HAP-1 (cell line): Measurements from ENCODE around the gene TSEN54.

Experiments
- DNase-seq, 2 experiments: peaks; one replicate each; pipeline ENCODE4 v3.0.0-alpha.2; 2016 to 2020; ENCODE audit warnings: low spot score in 2 of 2
- H3K27me3 ChIP-seq: fragments of 250-450 bp; sonication (Bioruptor Pico); 2 replicates; pipeline ENCODE4 v1.5.1; 2020; ENCODE audit warnings: low read depth, mild to moderate bottlenecking, moderate library complexity
- H3K36me3 ChIP-seq: fragments of 250-450 bp; sonication (Bioruptor Pico); replicated peaks from 2 replicates; pipeline ENCODE4 v1.5.1; 2020; ENCODE audit warnings: mild to moderate bottlenecking
- H3K4me1 ChIP-seq: fragments of 250-450 bp; sonication (Bioruptor Pico); 2 replicates; pipeline ENCODE4 v1.5.1; 2020; ENCODE audit warnings: mild to moderate bottlenecking
- H3K4me3 ChIP-seq: fragments of 250-450 bp; sonication (Bioruptor Pico); 2 replicates; pipeline ENCODE4 v1.5.1; 2020; ENCODE audit warnings: mild to moderate bottlenecking, moderate library complexity
- H3K9me3 ChIP-seq: fragments of 250-450 bp; sonication (Bioruptor Pico); 2 replicates; pipeline ENCODE4 v1.5.1; 2020; ENCODE audit warnings: mild to moderate bottlenecking, moderate library complexity
- in situ Hi-C: fragments of 300-500 bp; cut with MboI; formaldehyde crosslinking; loops from 3 replicates; pipeline ENCODE4 v1.14.3; 2020; ENCODE audit warnings: low sequenced_read_pairs, inconsistent platforms, mixed read lengths

TSEN54 gene

DNA sequence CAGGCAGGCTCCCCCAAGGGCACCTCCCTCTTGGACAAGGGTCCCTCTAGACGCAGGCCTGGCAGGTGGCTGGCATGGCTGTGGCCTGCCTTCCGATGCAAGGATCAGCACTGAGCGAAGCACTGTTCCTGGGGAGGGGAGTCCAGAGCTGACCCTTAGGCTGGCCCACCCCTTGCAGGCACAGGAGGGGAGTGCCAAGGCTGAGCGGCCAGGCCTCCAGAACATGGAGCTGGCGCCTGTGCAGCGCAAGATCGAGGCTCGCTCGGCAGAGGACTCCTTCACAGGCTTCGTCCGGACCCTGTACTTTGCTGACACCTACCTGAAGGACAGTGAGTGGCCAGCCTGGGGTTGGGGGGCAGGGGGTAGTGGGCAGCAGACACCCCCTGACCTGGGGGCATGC is 54.4 kb downstream of the TSEN54 start:
- no peaks in the 10 kb centered on the region for H3K36me3 ChIP-seq
- no peaks in the 10 kb centered on the region for H3K27me3 ChIP-seq
- in situ Hi-C loops, result no loop called here
- H3K9me3 ChIP-seq, result no peaks in the 10 kb centered on the region
- H3K4me1 ChIP-seq, result no peaks in the 10 kb centered on the region
- no peak for DNase-seq
- no peak overlapping the region for H3K4me3 ChIP-seq

DNA sequence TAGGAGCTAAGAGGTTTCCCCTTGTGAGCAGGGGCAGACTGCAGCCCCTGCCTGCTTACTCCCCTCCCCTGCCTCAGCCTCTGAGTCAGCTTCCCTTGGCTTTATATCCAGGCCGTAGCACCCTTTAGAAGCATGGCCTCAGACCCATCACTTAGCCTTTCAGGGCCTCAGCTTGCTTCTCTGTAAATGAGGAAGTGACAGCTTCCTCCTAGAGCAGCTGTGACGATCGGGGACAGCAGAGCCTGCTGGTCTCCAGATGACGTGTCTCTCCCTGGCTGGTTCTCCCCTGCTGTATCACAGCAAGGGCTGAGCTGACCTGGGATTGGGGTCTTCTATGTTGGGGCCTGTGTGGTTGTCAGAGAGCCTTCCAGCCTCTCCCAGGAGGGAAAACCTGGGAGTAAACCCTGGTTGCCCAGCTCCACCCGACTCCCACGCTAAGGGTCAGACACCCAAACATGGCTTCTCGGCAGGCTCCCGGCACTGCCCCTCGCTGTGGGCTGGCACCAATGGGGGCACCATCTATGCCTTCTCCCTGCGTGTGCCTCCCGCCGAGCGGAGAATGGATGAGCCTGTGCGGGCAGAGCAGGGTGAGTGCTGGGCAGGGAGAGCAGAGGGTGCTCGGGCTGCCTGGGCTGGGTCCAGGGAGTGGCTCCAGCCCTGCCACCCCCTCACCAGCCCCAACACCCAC is 55.0 kb downstream of the TSEN54 start:
- Histone ChIP-seq H3K4me3 (no peak overlapping the region), H3K9me3 (no peaks in the 10 kb centered on the region), H3K36me3 (no peaks in the 10 kb centered on the region), H3K4me1 (no peaks in the 10 kb centered on the region), H3K27me3 (no peaks in the 10 kb centered on the region)
- in situ Hi-C loops, result no loop called here
- no peak for DNase-seq

DNA sequence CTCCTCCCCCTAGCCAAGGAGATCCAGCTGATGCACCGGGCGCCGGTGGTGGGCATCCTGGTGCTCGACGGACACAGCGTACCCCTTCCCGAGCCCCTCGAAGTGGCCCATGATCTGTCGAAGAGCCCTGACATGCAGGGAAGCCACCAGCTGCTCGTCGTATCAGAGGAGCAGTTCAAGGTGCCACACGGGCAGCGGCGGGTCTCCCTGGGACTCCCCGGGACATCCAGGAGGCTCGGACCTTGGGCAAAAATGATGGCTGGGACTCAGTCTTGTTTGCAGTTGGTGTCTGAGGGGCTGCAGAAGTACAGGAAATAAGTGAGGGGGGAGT is 55.5 kb downstream of the TSEN54 start:
- H3K27me3 ChIP-seq, result no peaks in the 10 kb centered on the region
- no peaks in the 10 kb centered on the region for H3K36me3 ChIP-seq
- DNase-seq, result no peak
- H3K4me3 ChIP-seq, result no peak overlapping the region
- in situ Hi-C loops, result no loop called here
- H3K4me1 ChIP-seq, result no peaks in the 10 kb centered on the region
- H3K9me3 ChIP-seq, result no peaks in the 10 kb centered on the region

DNA sequence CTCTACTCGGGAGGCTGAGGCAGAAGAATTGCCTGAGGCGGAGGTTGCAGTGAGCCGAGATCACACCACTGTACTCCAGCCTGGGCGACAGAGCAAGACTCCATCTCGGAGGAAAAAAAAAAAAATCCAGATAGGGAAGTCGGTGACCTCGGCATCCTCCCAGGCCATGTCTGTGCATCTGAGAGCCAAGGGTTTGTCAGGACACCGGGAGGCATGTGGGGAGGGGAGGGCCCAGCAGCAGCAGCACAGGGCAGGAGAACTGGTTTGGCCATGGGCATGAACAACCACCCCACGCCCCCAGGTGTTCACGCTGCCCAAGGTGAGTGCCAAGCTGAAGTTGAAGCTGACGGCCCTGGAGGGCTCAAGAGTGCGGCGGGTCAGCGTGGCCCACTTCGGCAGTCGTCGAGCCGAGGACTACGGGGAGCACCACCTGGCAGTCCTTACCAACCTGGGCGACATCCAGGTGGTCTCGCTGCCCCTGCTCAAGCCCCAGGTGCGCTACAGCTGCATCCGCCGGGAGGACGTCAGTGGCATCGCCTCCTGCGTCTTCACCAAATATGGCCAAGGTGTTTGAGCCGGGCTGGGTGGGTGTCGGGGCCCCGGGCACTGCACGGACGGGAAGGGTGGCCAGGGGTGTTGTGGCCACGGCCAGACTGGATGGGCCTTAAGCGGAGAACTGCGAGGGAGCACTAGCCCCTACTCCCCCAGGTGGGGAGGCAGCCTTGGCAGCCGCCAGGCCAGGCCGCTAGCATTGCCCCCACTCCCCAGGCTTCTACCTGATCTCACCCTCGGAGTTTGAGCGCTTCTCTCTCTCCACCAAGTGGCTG is 56.6 kb downstream of the TSEN54 start:
- no peak overlapping the region for H3K4me3 ChIP-seq
- H3K4me1 ChIP-seq, result no peaks in the 10 kb centered on the region
- H3K27me3 ChIP-seq, result no peaks in the 10 kb centered on the region
- no peaks in the 10 kb centered on the region for H3K9me3 ChIP-seq
- no peak for DNase-seq
- in situ Hi-C loops, result no loop called here
- no peaks in the 10 kb centered on the region for H3K36me3 ChIP-seq

DNA sequence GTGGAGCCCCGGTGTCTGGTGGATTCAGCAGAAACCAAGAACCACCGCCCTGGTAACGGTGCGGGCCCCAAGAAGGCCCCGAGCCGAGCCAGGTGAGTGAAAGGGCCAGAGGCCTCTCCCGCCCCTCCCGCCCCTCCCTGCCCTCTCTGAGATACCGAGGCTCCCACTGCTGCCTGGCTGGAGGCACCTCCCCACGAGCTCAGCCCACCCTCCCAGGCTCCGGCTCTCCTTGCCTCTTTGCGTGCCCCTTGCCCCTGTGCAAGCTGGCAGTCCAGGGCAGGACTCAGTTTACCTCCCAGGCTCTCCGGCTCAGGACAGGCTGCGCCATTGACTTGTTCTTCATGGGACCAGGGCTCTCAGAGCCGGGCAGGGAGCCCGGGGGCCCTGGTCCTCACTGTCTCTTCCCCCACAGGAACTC is 57.2 kb downstream of the TSEN54 start:
- Histone ChIP-seq H3K27me3 (no peaks in the 10 kb centered on the region), H3K4me3 (no peak overlapping the region), H3K4me1 (peaks cover under 1% of the 10 kb centered on the region; the same call in 1 of the 2 replicates), H3K9me3 (no peaks in the 10 kb centered on the region), H3K36me3 (no peaks in the 10 kb centered on the region)
- in situ Hi-C loops, result no loop called here
- DNase-seq, result no peak

DNA sequence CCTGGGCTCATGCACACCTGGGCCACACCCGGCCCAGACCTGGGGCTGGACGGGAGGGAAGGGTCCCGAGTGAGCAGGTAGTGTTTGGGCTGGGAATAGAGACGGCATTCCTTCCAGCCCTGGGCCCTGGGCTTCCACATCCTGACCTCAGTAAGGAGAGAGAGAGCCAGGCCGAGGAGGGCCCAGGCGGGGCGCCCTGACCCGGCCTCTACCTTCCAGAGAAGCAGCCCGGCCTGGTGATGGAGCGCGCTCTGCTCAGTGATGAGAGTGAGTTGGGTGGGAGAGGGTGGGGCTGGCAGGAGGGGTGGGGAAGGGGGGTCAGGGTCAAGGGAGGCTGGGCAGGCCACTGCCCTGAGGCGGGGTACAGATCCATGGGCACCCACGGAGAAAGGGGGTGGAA is 57.7 kb downstream of the TSEN54 start:
- H3K27me3 ChIP-seq, result no peaks in the 10 kb centered on the region
- peaks cover 5% of the 10 kb centered on the region for H3K4me1 ChIP-seq
- no peaks in the 10 kb centered on the region for H3K36me3 ChIP-seq
- H3K9me3 ChIP-seq, result no peaks in the 10 kb centered on the region
- no peak for DNase-seq
- in situ Hi-C loops, result no loop called here
- no peak overlapping the region for H3K4me3 ChIP-seq
